OCI-LY1 (cell line): Measurements from ENCODE around the gene LMNA.

ENCODE experiments used
- CTCF ChIP-seq: fragments of 200-600 bp; sonication (generic), shearing (Covaris generic); IDR thresholded peaks from 2 replicates; pipeline ENCODE4 v1.5.1; 2017; ENCODE audit warnings: mild to moderate bottlenecking, antibody characterized with exemption, low read length, moderate library complexity, mixed read lengths
- EZH2 ChIP-seq: fragments of 200-600 bp; sonication (generic), shearing (Covaris generic); IDR thresholded peaks from 2 replicates; pipeline ENCODE4 v1.8.0; 2017; ENCODE audit warnings: borderline replicate concordance, mixed run types, mild to moderate bottlenecking, antibody characterized with exemption, low read length, moderate library complexity, mixed read lengths

DNA sequence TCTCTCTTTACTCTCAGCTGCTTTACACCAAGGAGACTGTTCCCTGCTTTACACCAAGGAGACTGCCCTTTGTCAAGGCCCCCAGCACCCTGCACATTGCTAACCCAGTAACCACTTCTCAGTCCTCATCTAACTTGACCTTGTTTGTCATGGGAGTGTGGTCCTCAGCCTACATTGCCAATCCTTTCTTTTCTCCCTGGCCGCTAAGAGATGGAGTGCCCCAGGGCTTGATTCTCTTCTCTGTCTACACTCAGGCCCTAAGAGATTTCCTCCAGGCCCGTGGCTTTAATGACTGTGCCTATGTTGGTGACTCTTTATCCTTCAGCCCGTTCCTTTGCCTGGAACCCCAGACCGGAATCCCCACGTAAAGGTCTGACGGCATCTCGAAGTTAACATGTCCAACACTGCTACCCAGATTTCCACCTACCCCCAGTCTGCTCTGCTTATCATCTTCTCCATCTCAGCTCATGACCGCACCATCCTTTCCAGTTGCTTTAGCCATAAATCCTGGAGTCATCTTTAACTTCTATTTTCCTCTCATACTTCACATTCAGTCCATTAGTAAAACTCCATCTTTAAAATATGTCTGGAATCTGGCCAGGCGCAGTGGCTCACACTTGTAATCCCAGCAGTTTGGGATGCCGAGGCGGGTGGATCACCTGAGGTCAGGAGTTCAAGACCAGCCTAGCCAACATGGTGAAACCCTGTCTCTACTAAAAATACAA lies 29.4 kb downstream of the LMNA start:
- TF ChIP-seq CTCF (no peak), EZH2 (no peak)
